H1 (cell line): ENCODE results near the gene SSTR5. TPM values are rescaled to one million over a fixed set of nuclear protein-coding genes. Genes with fewer than 3 reads are reported as not detected.

Experiments
- SAP30 ChIP-seq: fragments of 300-600 bp; sonication (generic); IDR thresholded peaks from 2 replicates; pipeline ENCODE4 v1.7.1; 2012; ENCODE audit warnings: low read length, moderate library complexity, mild to moderate bottlenecking, inconsistent platforms; ENCODE audit not compliant: insufficient read depth, insufficient replicate concordance
- polyA plus RNA-seq, 7 experiments: library from polyadenylated mRNA; depleted of rRNA in 3 of 7; stranded (reverse) in 5 of 7; unstranded in 2 of 7; fragments of >200 nt in 5 of 7; fragments of 200-250 nt in 2 of 7; gene quantifications; 1 replicate in 5 of 7; 2 replicates in 1 of 7; 4 replicates in 1 of 7; pipeline versions ENCODE4 v1.2.1 to v1.2.3, GENCODE V29; 2011 to 2013; ENCODE audit warnings: missing spikeins in 2 of 7, mixed read lengths in 2 of 7
- total RNA-seq: library from RNA; stranded (reverse); fragmentation: NEBNext Ultra II Directional; extraction: Animal tissue kit (Norgen Biotek cat#: 25700); gene quantifications from 2 replicates; pipeline ENCODE4 v1.2.1, GENCODE V29; 2021

The SSTR5 gene
- total and polyA plus RNA-seq, 2 of the 8 experiments (the other 6 are each of a cell fraction or from before 2014, with no cell fraction given): 0.56 to 0.60 TPM

DNA sequence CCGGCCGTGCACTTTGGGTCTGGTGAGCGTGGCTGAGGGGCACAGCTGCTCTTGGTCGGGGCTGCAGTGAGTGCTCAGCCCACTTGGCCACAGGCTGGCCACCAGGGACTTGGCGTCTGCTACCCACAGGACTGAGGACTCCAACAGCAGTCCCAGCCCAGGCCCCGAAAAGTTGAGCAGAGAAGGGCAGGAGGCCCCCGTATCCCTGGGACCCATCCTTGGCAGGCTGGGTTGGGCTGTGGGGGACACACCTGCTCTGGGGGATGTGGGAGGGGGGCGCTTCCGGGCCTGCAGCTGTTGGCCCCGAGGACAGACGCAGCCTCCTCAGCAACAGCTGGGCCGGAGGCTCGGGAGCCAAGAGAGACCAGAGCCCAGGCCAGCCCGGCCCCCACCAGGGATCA, 19.4 kb upstream of the SSTR5 start (continued):
- TF ChIP-seq SAP30: no peak
